SJCRH30 (cell line): ENCODE data around the gene MCAT. TPM values are rescaled to one million over a fixed set of nuclear protein-coding genes. Genes with fewer than 3 reads are reported as not detected.

Experiments
- DNase-seq, 2 experiments: peaks; one replicate each; pipeline ENCODE4 v3.0.0-alpha.2; 2015 to 2020
- H3K27ac ChIP-seq: fragments of 250-450 bp; sonication (Bioruptor Pico); 2 replicates; pipeline ENCODE4 v1.5.1; 2020; ENCODE audit warnings: mild to moderate bottlenecking, moderate library complexity
- H3K27me3 ChIP-seq: fragments of 250-450 bp; sonication (Bioruptor Pico); 2 replicates; pipeline ENCODE4 v1.5.1; 2020; ENCODE audit warnings: mild to moderate bottlenecking, moderate library complexity
- H3K36me3 ChIP-seq: fragments of 250-450 bp; sonication (Bioruptor Pico); 2 replicates; pipeline ENCODE4 v1.5.1; 2020; ENCODE audit warnings: mild to moderate bottlenecking, moderate library complexity
- H3K4me1 ChIP-seq: fragments of 250-450 bp; sonication (Bioruptor Pico); 2 replicates; pipeline ENCODE4 v1.5.1; 2020; ENCODE audit warnings: mild to moderate bottlenecking, moderate library complexity
- H3K4me3 ChIP-seq: fragments of 250-450 bp; sonication (Bioruptor Pico); 2 replicates; pipeline ENCODE4 v1.5.1; 2020; ENCODE audit warnings: mild to moderate bottlenecking, moderate library complexity
- H3K9me3 ChIP-seq: fragments of 250-450 bp; sonication (Bioruptor Pico); replicated peaks from 2 replicates; pipeline ENCODE4 v1.5.1; 2020; ENCODE audit warnings: mild to moderate bottlenecking, moderate library complexity
- total RNA-seq: library from RNA; depleted of rRNA; stranded (reverse); fragments of >200 nt; shearing (Covaris generic); gene quantifications from 2 replicates; pipeline ENCODE4 v1.2.3, GENCODE V29; 2014; rRNA removed

Gene MCAT, protein sequence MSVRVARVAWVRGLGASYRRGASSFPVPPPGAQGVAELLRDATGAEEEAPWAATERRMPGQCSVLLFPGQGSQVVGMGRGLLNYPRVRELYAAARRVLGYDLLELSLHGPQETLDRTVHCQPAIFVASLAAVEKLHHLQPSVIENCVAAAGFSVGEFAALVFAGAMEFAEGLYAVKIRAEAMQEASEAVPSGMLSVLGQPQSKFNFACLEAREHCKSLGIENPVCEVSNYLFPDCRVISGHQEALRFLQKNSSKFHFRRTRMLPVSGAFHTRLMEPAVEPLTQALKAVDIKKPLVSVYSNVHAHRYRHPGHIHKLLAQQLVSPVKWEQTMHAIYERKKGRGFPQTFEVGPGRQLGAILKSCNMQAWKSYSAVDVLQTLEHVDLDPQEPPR
- total RNA-seq: 19.7 and 20.8 TPM in 2 replicates

DNA sequence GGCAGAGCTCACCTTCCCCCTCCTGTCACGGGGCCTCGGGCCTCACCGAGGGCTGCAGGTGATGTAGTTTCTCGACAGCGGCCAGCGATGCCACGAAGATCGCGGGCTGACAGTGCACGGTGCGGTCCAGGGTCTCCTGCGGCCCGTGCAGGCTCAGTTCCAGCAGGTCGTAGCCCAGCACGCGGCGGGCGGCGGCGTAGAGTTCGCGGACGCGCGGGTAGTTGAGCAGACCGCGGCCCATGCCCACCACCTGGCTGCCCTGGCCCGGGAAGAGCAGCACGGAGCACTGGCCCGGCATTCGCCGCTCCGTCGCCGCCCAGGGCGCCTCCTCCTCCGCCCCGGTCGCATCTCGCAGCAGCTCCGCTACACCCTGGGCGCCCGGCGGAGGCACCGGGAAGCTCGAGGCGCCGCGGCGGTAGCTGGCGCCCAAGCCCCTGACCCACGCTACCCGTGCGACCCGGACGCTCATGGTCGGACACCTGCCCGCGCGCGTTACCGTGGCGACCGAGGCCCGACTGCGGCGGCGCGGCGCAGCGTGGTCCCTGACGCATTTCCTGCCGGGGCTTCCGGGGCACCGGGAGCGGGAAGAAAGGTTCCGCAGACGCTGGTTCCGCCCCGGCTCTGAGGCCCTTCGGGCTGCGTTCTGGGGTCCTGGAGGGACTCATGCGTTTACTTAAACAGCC is at the start of gene MCAT:
TSS of gene MCAT (minus strand) at position 519 of the 683 bp plus-strand sequence. CDS start at position 469, 50 bp downstream.
- H3K36me3 ChIP-seq: no peaks in the 10 kb centered on the region; the same call in 1 of the 2 replicates
- no peaks in the 10 kb centered on the region for H3K9me3 ChIP-seq
- peak within 1 kb of the TSS; percentile 15 for H3K27ac ChIP-seq
- H3K27me3 ChIP-seq: no peaks in the 10 kb centered on the region
- peak; percentile 87 to 91 for DNase-seq
- H3K4me1 ChIP-seq: no peaks in the 10 kb centered on the region
- H3K4me3 ChIP-seq: peak within 1 kb of the TSS; percentile 86

DNA sequence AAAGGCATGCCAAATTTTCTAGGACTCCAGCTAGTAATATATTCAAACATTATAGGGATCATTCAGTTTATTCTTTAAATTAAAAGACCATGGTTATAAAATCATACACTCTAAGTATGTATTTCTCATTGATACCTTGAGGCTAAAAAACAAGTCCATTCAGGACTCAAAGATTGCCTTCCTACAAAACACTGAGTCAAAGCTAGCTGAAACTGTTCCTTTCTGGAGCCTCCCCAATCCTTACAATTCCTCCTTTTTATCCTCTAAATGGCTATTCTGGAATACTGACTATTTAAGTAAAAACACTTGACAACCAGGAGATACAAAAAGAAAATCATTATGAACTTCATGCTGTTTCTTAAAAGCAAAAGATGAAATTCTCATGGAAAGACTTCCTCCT is 48.6 kb upstream of the MCAT start:
- H3K27ac ChIP-seq: no peak overlapping the region
- no peak for DNase-seq
- H3K4me1 ChIP-seq: no peaks in the 10 kb centered on the region
- H3K27me3 ChIP-seq: no peaks in the 10 kb centered on the region
- 0 out of 2 replicates have a peak, but pooled peaks cover 2% of the 10 kb centered on the region for H3K9me3 ChIP-seq
- H3K36me3 ChIP-seq: no peaks in the 10 kb centered on the region
- no peak overlapping the region for H3K4me3 ChIP-seq

DNA sequence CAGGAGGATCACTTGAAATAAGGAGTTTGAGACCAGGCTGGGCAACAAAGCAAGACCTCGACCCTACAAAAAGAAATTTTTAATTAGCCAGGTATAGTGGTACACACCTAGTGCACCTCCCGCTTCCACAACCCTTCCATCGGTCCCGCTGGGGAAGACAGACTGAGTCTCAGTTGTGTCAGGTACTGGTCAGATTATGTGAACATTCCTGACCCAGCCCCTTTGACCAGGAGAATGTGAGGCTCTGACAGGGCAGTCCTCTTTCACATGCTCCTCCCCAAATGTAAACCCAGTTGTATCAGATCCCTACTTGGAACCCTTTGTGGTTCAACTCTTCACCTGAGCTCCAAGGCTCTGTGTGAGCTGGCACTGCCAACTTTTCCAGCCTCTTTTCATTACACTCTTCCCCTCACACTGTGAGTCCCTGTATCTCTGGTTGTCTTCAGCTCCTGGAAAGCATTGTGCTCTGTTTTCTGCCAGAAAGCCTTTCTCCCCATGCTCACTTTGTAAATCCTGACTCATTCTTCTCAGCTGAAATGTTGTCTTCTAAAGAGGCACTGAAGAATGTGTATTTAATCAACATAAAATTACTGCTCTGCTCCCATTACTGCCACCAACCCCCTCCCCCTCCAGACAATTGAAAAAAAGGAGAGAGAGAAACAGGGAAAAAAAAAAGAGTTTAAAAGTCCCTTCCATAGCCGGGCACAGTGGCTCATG is 45.8 kb upstream of the MCAT start:
- H3K9me3 ChIP-seq: no peaks in the 10 kb centered on the region
- no peak for DNase-seq

DNA sequence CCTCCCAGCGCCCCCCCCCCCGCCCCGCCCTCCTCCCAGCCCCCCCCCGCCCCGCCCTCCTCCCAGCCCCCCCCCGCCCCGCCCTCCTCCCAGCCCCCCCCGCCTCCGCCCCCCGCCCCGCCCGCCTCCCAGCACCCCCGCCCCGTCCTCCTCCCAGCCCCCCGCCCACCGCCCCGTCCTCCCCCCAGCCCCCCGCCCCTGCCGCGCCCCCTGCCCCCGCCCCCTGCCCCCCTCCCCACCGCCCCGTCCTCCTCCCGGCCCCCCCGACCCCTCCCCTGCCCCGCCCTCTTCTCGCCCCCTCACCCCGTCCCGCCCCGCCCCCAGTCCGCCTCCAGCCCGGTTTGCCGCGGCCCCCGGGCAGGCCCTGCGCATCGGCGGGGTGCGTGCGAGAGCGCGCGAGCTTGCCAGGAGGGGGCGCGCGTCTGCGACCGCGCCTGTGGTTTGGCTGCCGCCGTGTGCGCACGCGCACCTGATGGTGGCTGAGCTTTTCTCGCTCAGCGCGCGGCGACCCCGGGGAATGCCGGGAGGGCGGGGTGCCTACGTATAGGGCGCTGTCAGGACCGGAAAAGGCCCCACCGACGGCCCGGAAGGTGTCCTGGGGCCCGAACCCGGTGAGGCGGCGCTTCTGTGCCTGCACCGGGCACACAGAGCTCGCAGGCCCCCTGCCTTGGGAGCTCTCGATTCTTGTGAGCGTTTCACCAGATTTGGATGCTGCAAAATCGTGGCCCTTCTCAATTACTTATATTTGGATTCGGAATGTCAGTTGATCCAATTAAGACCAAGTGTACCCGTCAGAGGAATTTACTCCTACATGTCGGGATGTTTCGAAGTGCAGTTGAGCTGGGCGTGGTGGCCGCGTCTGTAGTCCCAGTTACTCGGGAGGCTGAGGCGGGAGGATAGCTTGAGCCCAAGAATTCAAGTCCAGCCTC is 44.2 kb upstream of the MCAT start:
- no peaks in the 10 kb centered on the region for H3K36me3 ChIP-seq
- no peaks in the 10 kb centered on the region for H3K9me3 ChIP-seq
- DNase-seq: peak; percentile 98
- H3K4me1 ChIP-seq: no peaks in the 10 kb centered on the region
- H3K4me3 ChIP-seq: peak overlapping the region; percentile 58
- H3K27me3 ChIP-seq: no peaks in the 10 kb centered on the region
- H3K27ac ChIP-seq: peak overlapping the region; percentile 44

More for the DNA sequence above, 45.8 kb upstream of the MCAT start:
- Histone ChIP-seq H3K36me3 (no peaks in the 10 kb centered on the region), H3K4me3 (no peak overlapping the region), H3K27me3 (no peaks in the 10 kb centered on the region), H3K4me1 (no peaks in the 10 kb centered on the region), H3K27ac (no peak overlapping the region)

DNA sequence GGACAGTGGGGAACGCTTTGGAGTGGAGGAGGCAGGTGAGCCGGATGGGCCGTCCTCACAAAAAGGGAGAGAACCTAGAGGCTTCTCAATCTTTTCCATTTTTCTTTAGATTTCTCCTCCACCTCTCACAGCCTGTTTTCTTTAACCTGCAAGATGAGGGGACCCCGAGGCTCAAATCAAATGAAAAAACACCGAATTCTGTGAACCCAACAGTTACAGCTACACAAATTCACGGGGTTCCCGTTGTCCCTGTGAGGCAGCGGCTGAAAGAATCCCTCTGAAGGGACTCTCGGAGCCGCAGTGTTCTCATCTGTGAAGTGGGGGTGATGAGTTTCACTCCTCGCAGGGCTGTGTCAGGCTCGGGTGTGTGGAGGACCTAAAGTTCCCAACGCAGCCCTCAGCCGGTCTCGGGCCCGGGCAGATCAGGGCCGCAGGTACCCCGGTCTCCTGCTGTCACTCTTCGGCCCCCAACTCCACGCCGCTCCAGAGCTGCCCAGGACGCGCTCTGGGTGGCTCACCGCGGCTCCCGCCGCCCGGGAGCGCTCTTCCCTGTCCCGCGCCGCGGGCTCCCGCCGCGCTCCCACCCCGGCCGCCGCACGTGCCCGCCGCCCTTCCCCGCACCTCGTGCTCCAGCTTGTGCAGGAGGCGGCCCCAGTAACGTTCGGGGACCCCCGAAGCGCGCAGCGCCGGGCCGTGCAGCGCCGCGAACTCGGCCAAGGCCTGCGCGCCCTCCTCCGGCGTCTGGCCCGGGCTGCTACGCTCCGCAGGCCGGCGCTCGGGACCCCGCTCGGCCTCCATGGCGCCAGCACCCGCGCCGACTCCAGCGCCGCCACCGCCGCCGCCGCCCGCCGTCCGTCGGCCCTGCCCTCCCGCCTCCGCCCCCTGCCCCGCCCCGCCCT is 43.3 kb upstream of the MCAT start, which contains the start of gene TTLL12:
TSS of gene TTLL12 (minus strand) at position 863 of the 899 bp plus-strand sequence. CDS start at position 798, 65 bp downstream.
- no peaks in the 10 kb centered on the region for H3K27me3 ChIP-seq
- no peaks in the 10 kb centered on the region for H3K9me3 ChIP-seq
- peak; percentile 60 to 77 for DNase-seq
- H3K36me3 ChIP-seq: no peaks in the 10 kb centered on the region; the same call in 1 of the 2 replicates
- H3K27ac ChIP-seq: peak within 1 kb of the TSS; percentile 44
- peak within 1 kb of the TSS; percentile 96 for H3K4me3 ChIP-seq
- no peaks in the 10 kb centered on the region for H3K4me1 ChIP-seq

DNA sequence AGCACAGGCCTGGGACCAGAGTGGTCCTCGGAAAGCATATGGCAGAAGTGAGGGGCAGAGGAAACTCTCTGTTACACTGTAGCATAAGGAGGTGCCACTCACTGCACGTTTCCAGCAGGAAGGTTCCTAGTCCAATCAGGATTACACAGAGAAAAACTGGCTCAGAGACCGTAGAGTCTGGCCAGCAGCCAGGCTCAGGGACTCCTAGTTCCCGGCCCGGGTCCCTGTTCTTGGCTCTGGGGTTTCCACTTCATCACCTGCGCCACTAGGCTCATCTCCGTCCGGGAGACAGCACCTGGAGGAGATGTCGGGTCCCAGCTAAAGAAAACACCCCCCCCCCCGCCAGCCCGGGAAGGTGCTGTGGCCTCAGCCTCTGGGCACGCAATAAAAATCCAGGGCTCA is 42.7 kb upstream of the MCAT start:
- no peaks in the 10 kb centered on the region; the same call in 1 of the 2 replicates for H3K36me3 ChIP-seq
- DNase-seq: peak; percentile 48 to 62
- peak overlapping the region; percentile 96 for H3K4me3 ChIP-seq
- no peaks in the 10 kb centered on the region for H3K4me1 ChIP-seq
- no peaks in the 10 kb centered on the region for H3K27me3 ChIP-seq
- H3K9me3 ChIP-seq: no peaks in the 10 kb centered on the region
- H3K27ac ChIP-seq: no peak overlapping the region

DNA sequence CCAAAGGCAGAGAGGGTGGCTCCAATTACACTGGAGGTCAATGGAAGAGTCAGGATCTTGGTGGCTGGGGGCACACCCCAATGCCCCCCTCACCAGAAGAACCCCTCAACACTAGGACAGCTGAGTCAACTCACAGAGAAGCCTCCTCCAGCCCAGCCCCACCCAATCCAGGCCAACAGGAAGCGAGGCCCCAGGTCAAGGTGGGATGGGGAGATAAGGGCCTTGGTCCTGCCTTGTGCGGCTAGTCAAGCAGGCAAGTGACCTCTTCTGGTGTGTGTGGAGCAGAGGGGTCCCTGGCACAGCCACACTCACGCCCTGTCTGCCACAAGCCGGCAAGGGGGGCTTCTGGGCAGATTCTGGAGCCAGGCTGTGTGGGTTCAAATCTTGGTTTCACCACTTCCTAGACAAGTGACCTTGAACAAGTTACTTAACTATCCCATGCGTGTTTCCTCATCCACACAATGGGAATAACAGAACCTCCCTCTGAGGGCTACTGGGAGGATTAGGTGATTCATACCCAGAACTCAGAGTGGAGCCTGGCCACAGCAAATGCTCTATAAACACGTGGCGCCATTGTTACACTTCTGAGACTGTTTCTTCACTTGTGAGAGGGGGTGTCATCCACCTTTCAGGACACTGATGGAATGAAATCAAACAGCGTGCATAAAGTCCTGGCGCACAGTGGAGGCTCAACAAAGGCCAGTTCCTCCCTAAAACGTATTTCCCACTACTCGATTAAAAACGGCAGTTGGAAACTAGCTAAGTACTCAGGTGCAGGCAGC is 40.5 kb upstream of the MCAT start:
- no peak for DNase-seq
- Histone ChIP-seq H3K27ac (no peak overlapping the region), H3K4me1 (no peaks in the 10 kb centered on the region)

DNA sequence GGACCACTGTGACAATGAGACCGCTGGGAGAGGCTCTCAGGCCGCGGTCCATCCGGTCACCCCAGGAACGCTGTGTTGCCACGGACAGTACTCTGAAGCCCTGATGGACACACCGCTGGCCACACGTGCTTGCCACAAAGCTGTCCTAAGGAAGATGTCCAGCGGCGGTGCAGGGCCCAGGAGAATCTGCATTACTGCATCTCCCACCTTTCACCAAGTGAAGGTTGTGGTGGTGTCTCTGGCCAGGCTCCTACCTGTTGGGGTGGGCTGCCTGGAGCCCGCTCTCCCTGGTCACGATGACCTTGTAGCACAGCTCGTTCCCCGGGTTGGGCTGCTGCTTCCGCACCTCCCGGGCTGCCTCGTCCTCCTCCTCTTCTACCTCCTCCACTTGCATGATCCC is 39.5 kb upstream of the MCAT start:
- Histone ChIP-seq H3K4me1 (no peaks in the 10 kb centered on the region), H3K9me3 (no peaks in the 10 kb centered on the region), H3K36me3 (peaks cover 24% of the 10 kb centered on the region), H3K27ac (no peak overlapping the region), H3K4me3 (no peak overlapping the region), H3K27me3 (no peaks in the 10 kb centered on the region)
- no peak for DNase-seq

More for the DNA sequence above, 40.5 kb upstream of the MCAT start:
- no peak overlapping the region for H3K4me3 ChIP-seq
- H3K27me3 ChIP-seq: no peaks in the 10 kb centered on the region
- H3K36me3 ChIP-seq: peaks cover 18% of the 10 kb centered on the region
- no peaks in the 10 kb centered on the region for H3K9me3 ChIP-seq

DNA sequence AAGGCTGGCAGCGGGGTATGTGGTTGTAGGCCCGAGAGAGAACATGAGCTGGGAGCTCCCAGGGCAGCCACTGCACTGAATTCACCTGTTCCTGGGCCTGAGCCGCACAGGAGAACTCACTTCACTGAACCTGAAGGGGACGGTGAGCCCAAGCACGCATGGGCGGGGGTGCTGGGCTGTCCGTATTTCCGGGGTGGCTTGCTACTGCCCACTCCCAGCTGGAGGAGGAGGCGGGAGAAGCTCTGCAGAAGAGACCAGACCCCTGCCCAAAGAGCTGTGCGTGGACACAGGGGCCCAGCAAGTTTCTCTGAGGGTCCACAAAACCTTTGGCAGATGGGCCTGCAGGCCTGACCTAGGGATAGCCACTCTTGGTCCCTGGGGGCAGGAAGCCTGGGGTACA is 38.9 kb upstream of the MCAT start:
- Histone ChIP-seq H3K4me3 (no peak overlapping the region), H3K4me1 (no peaks in the 10 kb centered on the region), H3K27me3 (no peaks in the 10 kb centered on the region), H3K9me3 (no peaks in the 10 kb centered on the region), H3K27ac (no peak overlapping the region), H3K36me3 (peaks cover 24% of the 10 kb centered on the region)
- no peak for DNase-seq

DNA sequence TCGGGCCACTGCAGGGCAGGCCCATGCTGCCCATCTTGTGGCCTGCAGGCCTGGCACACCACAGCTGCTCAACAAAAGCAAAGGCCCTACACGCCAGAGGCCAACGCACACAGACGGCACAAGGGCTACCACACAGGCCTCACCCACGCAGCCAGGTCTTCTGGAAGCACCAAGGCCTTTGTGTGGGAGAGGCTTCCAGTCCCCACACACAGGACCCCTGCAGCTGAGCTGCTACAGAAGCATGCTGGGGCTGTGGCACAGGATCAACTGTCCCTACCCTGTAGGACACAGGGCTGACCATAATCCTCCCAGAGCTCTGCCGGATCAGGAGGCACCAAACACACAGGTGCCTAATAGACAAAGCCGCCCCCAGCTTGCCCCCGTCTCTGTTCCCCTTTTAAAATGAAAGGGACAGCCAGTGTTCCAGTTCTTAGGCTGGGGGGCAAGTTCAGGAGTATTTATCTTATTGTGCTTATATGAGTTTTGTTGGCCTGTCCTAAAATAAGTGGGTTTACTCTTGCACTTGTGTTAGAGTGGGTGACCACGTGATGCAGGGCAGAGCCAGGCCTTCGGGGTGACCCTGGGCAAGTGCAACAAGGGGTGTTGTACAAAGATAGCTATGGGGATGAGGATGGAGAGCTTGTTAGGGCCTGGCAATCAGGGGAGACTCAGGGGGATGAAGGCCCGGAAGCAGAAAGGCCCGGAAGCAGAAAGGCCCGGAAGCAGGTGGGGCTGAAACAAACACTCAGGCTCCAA is 38.3 kb upstream of the MCAT start:
- no peak for DNase-seq
- H3K27me3 ChIP-seq: no peaks in the 10 kb centered on the region
- H3K36me3 ChIP-seq: peaks cover 24% of the 10 kb centered on the region
- H3K4me1 ChIP-seq: no peaks in the 10 kb centered on the region
- H3K9me3 ChIP-seq: no peaks in the 10 kb centered on the region
- no peak overlapping the region for H3K4me3 ChIP-seq
- no peak overlapping the region for H3K27ac ChIP-seq

DNA sequence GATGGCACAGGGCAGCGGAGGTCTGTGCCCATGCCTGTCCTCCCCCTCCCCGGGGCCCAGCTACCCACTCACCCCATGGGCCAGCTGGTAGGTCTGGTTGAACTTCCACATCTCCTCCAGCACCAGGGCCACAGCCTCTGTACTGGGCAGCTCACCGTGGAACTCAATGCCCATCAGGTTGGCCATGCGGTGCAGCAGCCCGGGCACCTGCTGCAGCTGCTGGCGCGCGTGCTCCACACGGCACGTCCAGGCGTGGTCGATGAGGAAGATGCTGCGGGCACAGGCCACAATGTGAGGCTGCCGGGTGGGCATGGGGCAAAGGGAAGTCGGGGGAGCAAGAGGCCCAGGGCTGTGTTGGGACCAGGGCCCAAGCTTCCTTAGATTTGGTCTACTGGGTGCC is 37.5 kb upstream of the MCAT start:
- no peak overlapping the region for H3K4me3 ChIP-seq
- H3K27ac ChIP-seq: no peak overlapping the region
- H3K36me3 ChIP-seq: peaks cover 24% of the 10 kb centered on the region
- H3K27me3 ChIP-seq: no peaks in the 10 kb centered on the region
- DNase-seq: no peak
- no peaks in the 10 kb centered on the region for H3K9me3 ChIP-seq
- no peaks in the 10 kb centered on the region for H3K4me1 ChIP-seq

DNA sequence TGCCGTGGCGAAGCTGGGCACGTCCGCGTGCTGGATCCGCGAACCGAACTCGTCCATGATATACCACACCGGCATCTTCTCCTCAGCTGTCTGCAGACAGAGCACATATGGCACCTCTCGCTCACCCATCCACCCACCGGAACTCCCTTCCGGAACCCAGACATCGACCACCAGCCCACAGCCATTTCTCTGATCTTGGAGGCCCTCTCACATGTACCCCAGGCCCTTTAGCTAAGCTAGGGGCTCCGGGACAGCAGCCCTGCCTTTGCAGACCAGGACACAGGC is 36.7 kb upstream of the MCAT start:
- Histone ChIP-seq H3K27ac (no peak overlapping the region), H3K9me3 (no peaks in the 10 kb centered on the region), H3K4me3 (no peak overlapping the region), H3K27me3 (no peaks in the 10 kb centered on the region), H3K4me1 (no peaks in the 10 kb centered on the region), H3K36me3 (peaks cover 28% of the 10 kb centered on the region)
- no peak for DNase-seq
